ENCODE results near the gene SEMA5A.

The SEMA5A gene

GRCh38 chr5:9507974-9508373, 37.9 kb downstream of the SEMA5A start:
- no peak for DNase-seq

- DNase-seq = no peak
Measured at GRCh38 chr5:9505225-9505624, 40.6 kb downstream of the SEMA5A start.

GRCh38 chr5:9502864-9503263, 43.0 kb downstream of the SEMA5A start:
- no peak for DNase-seq

- no peak for DNase-seq
Measured at GRCh38 chr5:9502050-9502834, 43.6 kb downstream of the SEMA5A start.

GRCh38 chr5:9500625-9501024, 45.2 kb downstream of the SEMA5A start:
- DNase-seq = no peak

GRCh38 chr5:9500193-9500592, 45.7 kb downstream of the SEMA5A start:
- DNase-seq = no peak

GRCh38 chr5:9499498-9499876, 46.4 kb downstream of the SEMA5A start:
- no peak for DNase-seq

GRCh38 chr5:9498541-9499497, 47.1 kb downstream of the SEMA5A start:
- peak in 1 of 2 experiments; percentile 1 for DNase-seq

GRCh38 chr5:9497347-9497746, 48.5 kb downstream of the SEMA5A start:
- DNase-seq = no peak

GRCh38 chr5:9496801-9497200, 49.1 kb downstream of the SEMA5A start:
- no peak for DNase-seq

GRCh38 chr5:9495121-9495520, 50.8 kb downstream of the SEMA5A start:
- DNase-seq = no peak

GRCh38 chr5:9494301-9494700, 51.6 kb downstream of the SEMA5A start:
- no peak for DNase-seq

- no peak for DNase-seq
Measured at GRCh38 chr5:9490494-9491097, 55.3 kb downstream of the SEMA5A start.

- DNase-seq = no peak
Measured at GRCh38 chr5:9483779-9484178, 62.1 kb downstream of the SEMA5A start.

GRCh38 chr5:9483243-9483642, 62.6 kb downstream of the SEMA5A start:
- no peak for DNase-seq

GRCh38 chr5:9482381-9482780, 63.5 kb downstream of the SEMA5A start:
- DNase-seq = no peak

- no peak for DNase-seq
Measured at GRCh38 chr5:9480499-9480898, 65.4 kb downstream of the SEMA5A start.

- DNase-seq = no peak
Measured at GRCh38 chr5:9479990-9480389, 65.9 kb downstream of the SEMA5A start.

- no peak for DNase-seq
Measured at GRCh38 chr5:9479361-9479760, 66.5 kb downstream of the SEMA5A start.

GRCh38 chr5:9477537-9477936, 68.3 kb downstream of the SEMA5A start:
- no peak for DNase-seq

GRCh38 chr5:9474219-9475002, 71.5 kb downstream of the SEMA5A start:
- DNase-seq = no peak

GRCh38 chr5:9473624-9474023, 72.3 kb downstream of the SEMA5A start:
- no peak for DNase-seq

- no peak for DNase-seq
Measured at GRCh38 chr5:9470410-9470809, 75.5 kb downstream of the SEMA5A start.
